A549 (cell line): ENCODE results near the gene LRRC31. TPM values are rescaled to one million over a fixed set of nuclear protein-coding genes. Genes with fewer than 3 reads are reported as not detected.
A peak's percentile ranks its signal among the peaks of the same experiment; 100 is the strongest.

Source experiments
- ATAC-seq, 2 experiments: fragments of 200-7000 bp in 1 of 2; fragments of >200 bp in 1 of 2; cut with Nextera tagmentation in 1 of 2; cut with Tn5 transposase in 1 of 2; 3 replicates each; pipeline versions ENCODE4 v1.8.0 to v1.9.1; 2018 to 2020; ENCODE audit warnings: mild to moderate bottlenecking in 1 of 2, moderate library complexity in 1 of 2
- CTCF ChIA-PET: fragments of 300-600 bp; sonication (Branson Sonifier 250); formaldehyde crosslinking; extraction: SDS; loops from one replicate; lab custom pipeline; 2021; ENCODE audit warnings: antibody characterized with exemption, inconsistent platforms; lab: Yijun Ruan, JAX
- POLR2A ChIA-PET: fragments of 350-600 bp; formaldehyde crosslinking; extraction: SDS; loops from one replicate; lab custom pipeline; 2021; ENCODE audit warnings: antibody characterized with exemption, inconsistent platforms; lab: Yijun Ruan, JAX
- DNase-seq, 2 experiments: peaks; one replicate each; pipeline versions ENCODE4 v3.0.0 to v3.0.0-alpha.2; 2011 to 2016; ENCODE audit warnings: low read depth in 1 of 2, low spot score in 1 of 2
- FAIRE-seq: peaks from 2 replicates; lab custom pipeline; 2011; peaks lifted over from hg19 to GRCh38; lab: Jason Lieb, UNC
- H3K27ac ChIP-seq, 2 experiments: fragments of >200 bp; sonication (Bioruptor Twin); formaldehyde crosslinking; 3 replicates each; pipeline ENCODE4 v1.5.1; 2016 to 2017
- H3K4me1 ChIP-seq: fragments of >200 bp; sonication (Bioruptor Twin); formaldehyde crosslinking; 3 replicates; pipeline ENCODE4 v1.6.1; 2016
- H3K4me2 ChIP-seq: fragments of >200 bp; sonication (Bioruptor Twin); formaldehyde crosslinking; 3 replicates; pipeline ENCODE4 v1.6.1; 2016
- H3K4me3 ChIP-seq: fragments of >200 bp; sonication (Bioruptor Twin); formaldehyde crosslinking; 3 replicates; pipeline ENCODE4 v1.5.1; 2016
- H3K9me3 ChIP-seq: fragments of >200 bp; sonication (Bioruptor Twin); formaldehyde crosslinking; 3 replicates; pipeline ENCODE4 v1.6.1; 2016
- CBX2 ChIP-seq: fragments of 200-600 bp; sonication (generic); IDR thresholded peaks from 2 replicates; pipeline ENCODE4 v1.6.1; 2016; ENCODE audit warnings: low read depth, mild to moderate bottlenecking, borderline replicate concordance
- CBX8 ChIP-seq: fragments of 200-600 bp; sonication (generic); IDR thresholded peaks from 2 replicates; pipeline ENCODE4 v1.6.1; 2016
- CEBPB ChIP-seq, 2 experiments: fragments of >200 bp in 1 of 2; sonication (Bioruptor Twin) in 1 of 2; formaldehyde crosslinking in 1 of 2; IDR thresholded peaks; 2 replicates each; pipeline ENCODE4 v1.6.1; 2012 to 2016
- EHF ChIP-seq: fragments of 250-450 bp; sonication (Bioruptor Pico); IDR thresholded peaks from 2 replicates; pipeline ENCODE4 v1.5.0; 2020; ENCODE audit warnings: mild to moderate bottlenecking
- EP300 ChIP-seq, 2 experiments: fragments of >200 bp; sonication (Bioruptor Twin); formaldehyde crosslinking; IDR thresholded peaks; 2 replicates in 1 of 2; 3 replicates in 1 of 2; pipeline ENCODE4 v1.6.1; 2016 to 2017
- FOSB ChIP-seq: fragments of 250-450 bp; sonication (Bioruptor Pico); IDR thresholded peaks from 2 replicates; pipeline ENCODE4 v1.5.0; 2020; ENCODE audit warnings: mild to moderate bottlenecking, moderate library complexity
- GATA3 ChIP-seq: IDR thresholded peaks from 2 replicates; pipeline ENCODE4 v1.6.1; 2012; ENCODE audit warnings: borderline replicate concordance
- HOXB13 ChIP-seq: fragments of 250-450 bp; sonication (Bioruptor Pico); IDR thresholded peaks from 2 replicates; pipeline ENCODE4 v1.5.0; 2020; ENCODE audit warnings: low read depth, mild to moderate bottlenecking, moderate library complexity
- HOXB5 ChIP-seq: fragments of 250-450 bp; sonication (Bioruptor Pico); IDR thresholded peaks from 2 replicates; pipeline ENCODE4 v1.5.0; 2020; ENCODE audit warnings: mild to moderate bottlenecking, moderate library complexity
- KDM1A ChIP-seq: fragments of 200-600 bp; sonication (generic); IDR thresholded peaks from 2 replicates; pipeline ENCODE4 v1.6.1; 2016; ENCODE audit warnings: low read depth, mild to moderate bottlenecking
- MAFK ChIP-seq: fragments of 450-650 bp; IDR thresholded peaks from 2 replicates; pipeline ENCODE4 v1.6.1; 2014; ENCODE audit not compliant: partially characterized antibody
- MAZ ChIP-seq: fragments of 150-350 bp; IDR thresholded peaks from 2 replicates; pipeline ENCODE4 v1.6.1; 2014; ENCODE audit warnings: antibody characterized with exemption, low read depth, low read length, borderline replicate concordance
- MYC ChIP-seq: IDR thresholded peaks from 2 replicates; pipeline ENCODE4 v1.6.1; 2012; ENCODE audit warnings: mild to moderate bottlenecking, inconsistent platforms, low read length, improper control_type of control experiment, borderline replicate concordance
- NFE2L2 ChIP-seq: fragments of 150-350 bp; conservative IDR thresholded peaks from 2 replicates; pipeline ENCODE4 v1.6.1; 2014; ENCODE audit warnings: low read length
- POLR2A ChIP-seq: IDR thresholded peaks from 2 replicates; pipeline ENCODE4 v1.6.1; 2012; ENCODE audit warnings: mild to moderate bottlenecking, low read length
- POLR2AphosphoS2 ChIP-seq: conservative IDR thresholded peaks from 2 replicates; pipeline ENCODE4 v1.6.1; 2012; ENCODE audit warnings: low read length, improper control_type of control experiment, inconsistent platforms
- RARB ChIP-seq: fragments of 250-450 bp; sonication (Bioruptor Pico); IDR thresholded peaks from 2 replicates; pipeline ENCODE4 v1.8.0; 2021; ENCODE audit warnings: mild to moderate bottlenecking, moderate library complexity
- RCOR1 ChIP-seq: fragments of 150-350 bp; IDR thresholded peaks from 2 replicates; pipeline ENCODE4 v1.6.1; 2014; ENCODE audit warnings: antibody characterized with exemption, low read length, low read depth
- ZC3H11A ChIP-seq: fragments of 450-650 bp; IDR thresholded peaks from 2 replicates; pipeline ENCODE4 v1.6.1; 2014; ENCODE audit warnings: antibody characterized with exemption, mild to moderate bottlenecking
- WGBS: methylation state at CpG from one replicate; pipeline ENCODE4 v1.1.6; 2017; ENCODE audit errors: missing lambda C conversion rate; 5-methylcytosine and 5-hydroxymethylcytosine counted together
- polyA plus RNA-seq, 4 experiments: library from polyadenylated mRNA; depleted of rRNA in 3 of 4; stranded (reverse); fragments of >200 nt; fragmentation: RNase III in 1 of 4; extraction: RNeasy Plus Mini Kit Qiagen cat#74134 plus additional on column Dnase treatment in 1 of 4; gene quantifications; 2 replicates in 3 of 4; 3 replicates in 1 of 4; pipeline ENCODE4 v1.2.3, GENCODE V29; 2011 to 2017
- TF ChIP-seq, protein P1 (sequence below): fragments of 200-600 bp; sonication (generic); IDR thresholded peaks from 2 replicates; pipeline ENCODE4 v1.6.1; 2016; ENCODE audit warnings: antibody characterized with exemption, mild to moderate bottlenecking, moderate library complexity
- TF ChIP-seq, protein P2 (sequence below): fragments of >200 bp; sonication (Bioruptor Twin); formaldehyde crosslinking; IDR thresholded peaks from 2 replicates; pipeline ENCODE4 v1.6.1; 2016
- TF ChIP-seq, protein P3 (sequence below): fragments of >200 bp; sonication (Bioruptor Twin); formaldehyde crosslinking; IDR thresholded peaks from 3 replicates; pipeline ENCODE4 v1.6.1; 2016
- TF ChIP-seq, protein P4 (sequence below): fragments of >200 bp; sonication (Bioruptor Twin); formaldehyde crosslinking; IDR thresholded peaks from 3 replicates; pipeline ENCODE4 v1.5.1; 2016
- TF ChIP-seq, protein P5 (sequence below): IDR thresholded peaks from 2 replicates; pipeline ENCODE4 v1.6.1; 2012
- TF ChIP-seq, protein P6 (sequence below): IDR thresholded peaks from 2 replicates; pipeline ENCODE4 v1.6.1; 2012; ENCODE audit warnings: low read depth, borderline replicate concordance

The LRRC31 gene
- polyA plus RNA-seq, 2 of the 4 experiments (the other 2 are of a cell fraction), result 0.04 to 0.27 TPM

DNA sequence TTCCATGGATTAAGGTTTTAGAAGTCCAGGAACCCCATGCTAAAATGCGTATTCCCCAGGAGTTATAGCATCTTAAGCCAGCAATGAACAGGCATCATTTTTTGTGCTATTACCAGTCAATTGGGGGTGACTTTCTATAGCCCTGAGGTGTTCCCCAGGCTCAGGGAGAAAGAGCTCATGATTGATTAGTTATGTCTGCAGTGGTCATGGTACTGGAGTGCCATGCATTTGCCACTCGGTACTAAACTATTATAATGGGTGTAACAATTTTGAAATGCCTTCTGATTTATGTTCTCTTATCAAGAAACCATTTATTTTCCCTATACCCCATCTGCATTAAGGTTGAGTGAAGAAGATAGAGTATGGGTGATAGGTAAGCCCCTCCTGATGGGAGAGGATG, 11.9 kb downstream of the LRRC31 start:
- TF ChIP-seq NFE2L2 (no peak), GATA3 (no peak), EP300 (IDR thresholded peaks at IDR 0.05) (no peak), CBX2 (no peak), HOXB5 (CRISPR knock-in tag) (no peak), KDM1A (no peak), MAZ (no peak), ZC3H11A (no peak), EHF (CRISPR knock-in tag) (no peak), RARB (CRISPR knock-in tag) (no peak), RCOR1 (no peak), CEBPB (IDR thresholded peaks at IDR 0.05) (no peak)
- TF ChIP-seq, protein P1, sequence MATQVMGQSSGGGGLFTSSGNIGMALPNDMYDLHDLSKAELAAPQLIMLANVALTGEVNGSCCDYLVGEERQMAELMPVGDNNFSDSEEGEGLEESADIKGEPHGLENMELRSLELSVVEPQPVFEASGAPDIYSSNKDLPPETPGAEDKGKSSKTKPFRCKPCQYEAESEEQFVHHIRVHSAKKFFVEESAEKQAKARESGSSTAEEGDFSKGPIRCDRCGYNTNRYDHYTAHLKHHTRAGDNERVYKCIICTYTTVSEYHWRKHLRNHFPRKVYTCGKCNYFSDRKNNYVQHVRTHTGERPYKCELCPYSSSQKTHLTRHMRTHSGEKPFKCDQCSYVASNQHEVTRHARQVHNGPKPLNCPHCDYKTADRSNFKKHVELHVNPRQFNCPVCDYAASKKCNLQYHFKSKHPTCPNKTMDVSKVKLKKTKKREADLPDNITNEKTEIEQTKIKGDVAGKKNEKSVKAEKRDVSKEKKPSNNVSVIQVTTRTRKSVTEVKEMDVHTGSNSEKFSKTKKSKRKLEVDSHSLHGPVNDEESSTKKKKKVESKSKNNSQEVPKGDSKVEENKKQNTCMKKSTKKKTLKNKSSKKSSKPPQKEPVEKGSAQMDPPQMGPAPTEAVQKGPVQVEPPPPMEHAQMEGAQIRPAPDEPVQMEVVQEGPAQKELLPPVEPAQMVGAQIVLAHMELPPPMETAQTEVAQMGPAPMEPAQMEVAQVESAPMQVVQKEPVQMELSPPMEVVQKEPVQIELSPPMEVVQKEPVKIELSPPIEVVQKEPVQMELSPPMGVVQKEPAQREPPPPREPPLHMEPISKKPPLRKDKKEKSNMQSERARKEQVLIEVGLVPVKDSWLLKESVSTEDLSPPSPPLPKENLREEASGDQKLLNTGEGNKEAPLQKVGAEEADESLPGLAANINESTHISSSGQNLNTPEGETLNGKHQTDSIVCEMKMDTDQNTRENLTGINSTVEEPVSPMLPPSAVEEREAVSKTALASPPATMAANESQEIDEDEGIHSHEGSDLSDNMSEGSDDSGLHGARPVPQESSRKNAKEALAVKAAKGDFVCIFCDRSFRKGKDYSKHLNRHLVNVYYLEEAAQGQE, result no peak
- TF ChIP-seq, protein P2, sequence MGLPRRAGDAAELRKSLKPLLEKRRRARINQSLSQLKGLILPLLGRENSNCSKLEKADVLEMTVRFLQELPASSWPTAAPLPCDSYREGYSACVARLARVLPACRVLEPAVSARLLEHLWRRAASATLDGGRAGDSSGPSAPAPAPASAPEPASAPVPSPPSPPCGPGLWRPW, result no peak
- no peaks in the 10 kb centered on the region for H3K4me1 ChIP-seq
- H3K4me2 ChIP-seq, result no peak overlapping the region
- no peak for DNase-seq
- WGBS, result 53% methylated on average over 2 of the region's 2 CpGs
- no peak overlapping the region for H3K27ac ChIP-seq
- no peaks in the 10 kb centered on the region for H3K9me3 ChIP-seq
- H3K4me3 ChIP-seq, result no peak overlapping the region
- ChIA-PET CTCF (no interaction called here), POLR2A (no interaction called here)
- no peak for ATAC-seq
- no peak for FAIRE-seq

DNA sequence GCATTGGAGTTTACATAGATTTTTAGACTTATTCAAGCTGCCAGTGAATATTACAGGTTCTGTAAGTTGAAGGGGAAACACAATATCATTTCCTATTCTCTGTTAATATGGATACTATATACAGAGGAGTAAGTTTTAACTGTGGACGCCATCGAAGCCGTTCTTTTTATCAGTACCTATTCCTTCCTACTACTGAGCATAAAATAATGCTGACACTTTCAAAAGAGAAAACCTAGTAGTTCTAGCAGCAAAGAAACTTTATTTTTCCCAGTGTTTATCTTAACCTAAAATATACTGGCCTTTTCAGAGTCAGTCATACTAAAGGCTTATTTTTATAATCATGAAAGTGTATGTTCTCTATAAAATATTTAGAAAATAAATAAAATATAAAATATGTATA, 14.2 kb downstream of the LRRC31 start:
- 53% methylated on average over 3 of the region's 3 CpGs for WGBS
- CTCF ChIA-PET, result no interaction called here
- Histone ChIP-seq H3K4me3 (no peak overlapping the region), H3K9me3 (no peaks in the 10 kb centered on the region), H3K27ac (no peak overlapping the region), H3K4me1 (no peaks in the 10 kb centered on the region), H3K4me2 (no peak overlapping the region)
- POLR2A ChIA-PET, result no interaction called here
- DNase-seq (no peak), FAIRE-seq (no peak), ATAC-seq (no peak)
- TF ChIP-seq POLR2A (no peak), MAFK (peak; percentile 45), GATA3 (no peak), POLR2AphosphoS2 (no peak)

DNA sequence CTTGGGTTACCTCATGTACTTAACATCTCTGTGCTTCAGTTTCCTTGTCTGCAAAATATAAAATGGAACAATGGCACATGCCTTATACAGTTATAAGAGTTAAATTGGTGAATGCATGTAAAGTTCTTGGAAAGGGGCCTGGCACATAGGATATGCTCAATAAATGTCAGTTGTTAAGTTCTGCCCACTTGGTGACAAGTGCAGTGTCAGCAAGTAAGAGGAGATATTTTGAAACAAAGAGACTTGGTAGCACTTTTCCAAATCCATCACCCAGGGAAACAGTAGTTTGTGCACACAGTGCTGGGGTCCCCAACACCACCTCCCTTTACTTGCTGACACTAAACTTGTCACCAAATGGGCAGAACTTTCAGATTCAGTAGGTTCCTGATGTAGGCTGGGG, 19.1 kb downstream of the LRRC31 start:
- Histone ChIP-seq H3K9me3 (no peaks in the 10 kb centered on the region), H3K4me1 (no peaks in the 10 kb centered on the region), H3K27ac (no peak overlapping the region), H3K4me3 (no peak overlapping the region), H3K4me2 (no peak overlapping the region)
- ATAC-seq, result no peak
- ChIA-PET CTCF (no interaction called here), POLR2A (no interaction called here)
- no peak for FAIRE-seq
- no peak for TF ChIP-seq FOSB
- peak; percentile 64 for TF ChIP-seq MAFK
- DNase-seq, result no peak

DNA sequence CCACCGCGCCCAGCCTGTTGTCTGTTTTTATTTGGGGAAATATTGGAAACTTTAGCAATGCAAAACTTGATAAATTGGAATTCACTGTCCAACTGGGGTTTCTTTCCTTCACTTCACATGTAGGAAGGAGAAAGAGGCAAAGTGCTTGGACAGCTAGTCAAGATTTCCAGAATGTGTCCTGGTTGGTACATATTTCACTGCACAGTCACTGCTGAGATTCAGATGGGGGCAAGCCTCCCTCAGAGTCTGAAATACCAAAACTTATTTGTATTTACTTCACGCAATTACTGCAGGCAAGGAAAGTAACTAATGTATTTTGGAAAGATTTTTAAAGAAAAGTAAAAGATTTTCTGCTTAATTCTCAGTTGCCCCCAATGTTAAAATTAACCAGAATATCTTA, 21.0 kb downstream of the LRRC31 start:
- FAIRE-seq (no peak), DNase-seq (no peak), ATAC-seq (no peak)
- WGBS, result 91% methylated on average over 3 of the region's 3 CpGs
- POLR2A ChIA-PET, result no interaction called here
- no peak overlapping the region for H3K4me3 ChIP-seq
- CTCF ChIA-PET, result no interaction called here
- no peak overlapping the region for H3K27ac ChIP-seq
- no peaks in the 10 kb centered on the region for H3K9me3 ChIP-seq
- H3K4me1 ChIP-seq, result no peaks in the 10 kb centered on the region
- H3K4me2 ChIP-seq, result no peak overlapping the region
- TF ChIP-seq MYC (no peak), MAZ (no peak), HOXB13 (CRISPR knock-in tag) (no peak), KDM1A (no peak), CBX2 (no peak), CBX8 (no peak)
- TF ChIP-seq, protein P3, sequence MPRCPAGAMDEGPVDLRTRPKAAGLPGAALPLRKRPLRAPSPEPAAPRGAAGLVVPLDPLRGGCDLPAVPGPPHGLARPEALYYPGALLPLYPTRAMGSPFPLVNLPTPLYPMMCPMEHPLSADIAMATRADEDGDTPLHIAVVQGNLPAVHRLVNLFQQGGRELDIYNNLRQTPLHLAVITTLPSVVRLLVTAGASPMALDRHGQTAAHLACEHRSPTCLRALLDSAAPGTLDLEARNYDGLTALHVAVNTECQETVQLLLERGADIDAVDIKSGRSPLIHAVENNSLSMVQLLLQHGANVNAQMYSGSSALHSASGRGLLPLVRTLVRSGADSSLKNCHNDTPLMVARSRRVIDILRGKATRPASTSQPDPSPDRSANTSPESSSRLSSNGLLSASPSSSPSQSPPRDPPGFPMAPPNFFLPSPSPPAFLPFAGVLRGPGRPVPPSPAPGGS, result no peak
- TF ChIP-seq, protein P4, sequence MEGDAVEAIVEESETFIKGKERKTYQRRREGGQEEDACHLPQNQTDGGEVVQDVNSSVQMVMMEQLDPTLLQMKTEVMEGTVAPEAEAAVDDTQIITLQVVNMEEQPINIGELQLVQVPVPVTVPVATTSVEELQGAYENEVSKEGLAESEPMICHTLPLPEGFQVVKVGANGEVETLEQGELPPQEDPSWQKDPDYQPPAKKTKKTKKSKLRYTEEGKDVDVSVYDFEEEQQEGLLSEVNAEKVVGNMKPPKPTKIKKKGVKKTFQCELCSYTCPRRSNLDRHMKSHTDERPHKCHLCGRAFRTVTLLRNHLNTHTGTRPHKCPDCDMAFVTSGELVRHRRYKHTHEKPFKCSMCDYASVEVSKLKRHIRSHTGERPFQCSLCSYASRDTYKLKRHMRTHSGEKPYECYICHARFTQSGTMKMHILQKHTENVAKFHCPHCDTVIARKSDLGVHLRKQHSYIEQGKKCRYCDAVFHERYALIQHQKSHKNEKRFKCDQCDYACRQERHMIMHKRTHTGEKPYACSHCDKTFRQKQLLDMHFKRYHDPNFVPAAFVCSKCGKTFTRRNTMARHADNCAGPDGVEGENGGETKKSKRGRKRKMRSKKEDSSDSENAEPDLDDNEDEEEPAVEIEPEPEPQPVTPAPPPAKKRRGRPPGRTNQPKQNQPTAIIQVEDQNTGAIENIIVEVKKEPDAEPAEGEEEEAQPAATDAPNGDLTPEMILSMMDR, result no peak
- TF ChIP-seq, protein P5, sequence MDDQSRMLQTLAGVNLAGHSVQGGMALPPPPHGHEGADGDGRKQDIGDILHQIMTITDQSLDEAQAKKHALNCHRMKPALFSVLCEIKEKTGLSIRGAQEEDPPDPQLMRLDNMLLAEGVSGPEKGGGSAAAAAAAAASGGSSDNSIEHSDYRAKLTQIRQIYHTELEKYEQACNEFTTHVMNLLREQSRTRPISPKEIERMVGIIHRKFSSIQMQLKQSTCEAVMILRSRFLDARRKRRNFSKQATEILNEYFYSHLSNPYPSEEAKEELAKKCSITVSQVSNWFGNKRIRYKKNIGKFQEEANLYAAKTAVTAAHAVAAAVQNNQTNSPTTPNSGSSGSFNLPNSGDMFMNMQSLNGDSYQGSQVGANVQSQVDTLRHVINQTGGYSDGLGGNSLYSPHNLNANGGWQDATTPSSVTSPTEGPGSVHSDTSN, result no peak
- TF ChIP-seq, protein P6, sequence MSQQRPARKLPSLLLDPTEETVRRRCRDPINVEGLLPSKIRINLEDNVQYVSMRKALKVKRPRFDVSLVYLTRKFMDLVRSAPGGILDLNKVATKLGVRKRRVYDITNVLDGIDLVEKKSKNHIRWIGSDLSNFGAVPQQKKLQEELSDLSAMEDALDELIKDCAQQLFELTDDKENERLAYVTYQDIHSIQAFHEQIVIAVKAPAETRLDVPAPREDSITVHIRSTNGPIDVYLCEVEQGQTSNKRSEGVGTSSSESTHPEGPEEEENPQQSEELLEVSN, result no peak
